Measurements from ENCODE around the gene TK2.
A peak's percentile ranks its signal among the peaks of the same experiment; 100 is the strongest.

The TK2 gene

GRCh38 chr16:66521252-66521713 lies 28.6 kb downstream of the TK2 start:
- H2BK15ac ChIP-seq (ENCODE audit: low read length) = no peak overlapping the region
- peak overlapping the region; percentile 40 for H2AK5ac ChIP-seq (ENCODE audit: low read depth, low read length)
- H4K91ac ChIP-seq (ENCODE audit: low read depth, low read length, poor library complexity) = no peak overlapping the region
- no peak overlapping the region for H3K14ac ChIP-seq (ENCODE audit: low read length)
- no CpG with 5 or more reads among the region's 5 CpGs for WGBS, 2 donors (ENCODE audit: extremely low coverage in 2 of 2, insufficient read length in 2 of 2, insufficient replicate concordance in 1 of 2)
- no peak overlapping the region for H3K27ac ChIP-seq (replicated peaks; ENCODE audit: low read length)
- H3K36me3 ChIP-seq (replicated peaks in 1 of 2; ENCODE audit: control insufficient read depth in 2 of 2, insufficient read depth in 2 of 2, low read length in 2 of 2) = peaks cover 2 to 16% of the 10 kb centered on the region in 2 donors
- no peaks in the 10 kb centered on the region for H3K9me3 ChIP-seq (replicated peaks in 1 of 2; ENCODE audit: control insufficient read depth in 2 of 2, insufficient read depth in 1 of 2, low read depth in 1 of 2, low read length in 2 of 2)
- no peak overlapping the region for H2BK12ac ChIP-seq (ENCODE audit: low read length)
- H4K8ac ChIP-seq (ENCODE audit: low read depth, low read length) = no peak overlapping the region
- H2AFZ ChIP-seq (ENCODE audit: low read length) = no peak overlapping the region
- H3K23ac ChIP-seq (ENCODE audit: low read depth, low read length, poor library complexity) = no peak overlapping the region
- no peak overlapping the region for H3K9ac ChIP-seq (ENCODE audit: low read depth, low read length, poor library complexity)
- DNase-seq (ENCODE audit: low spot score) = no peak
- H3K18ac ChIP-seq (ENCODE audit: low read length) = no peak overlapping the region
- H3K4me2 ChIP-seq (ENCODE audit: insufficient read depth, low read length, poor library complexity, severe bottlenecking) = no peak overlapping the region
- no peaks in the 10 kb centered on the region for H3K79me1 ChIP-seq (ENCODE audit: low read depth, low read length)
- peak overlapping the region in 1 of 2 donors; percentile 20 for H3K4me3 ChIP-seq (ENCODE audit: low read length in 2 of 2)
- H2BK5ac ChIP-seq (ENCODE audit: low read length) = no peak overlapping the region
- H3K4ac ChIP-seq (ENCODE audit: low read length) = peak overlapping the region; percentile 47
- no peak overlapping the region for H2BK120ac ChIP-seq (ENCODE audit: low read depth, low read length)
- H3K4me1 ChIP-seq (ENCODE audit: control insufficient read depth in 2 of 2, insufficient read depth in 1 of 2, low read depth in 1 of 2, low read length in 2 of 2) = peaks cover 12 to 17% of the 10 kb centered on the region in 2 donors
- H3K27me3 ChIP-seq (ENCODE audit: control insufficient read depth in 3 of 3, insufficient read depth in 3 of 3, low read depth in 1 of 3, low read length in 3 of 3) = no peaks in the 10 kb centered on the region

GRCh38 chr16:66520406-66521170 lies 29.3 kb downstream of the TK2 start:
- Histone ChIP-seq H3K9me3 (replicated peaks in 1 of 2; ENCODE audit: control insufficient read depth in 2 of 2, insufficient read depth in 1 of 2, low read depth in 1 of 2, low read length in 2 of 2) (no peaks in the 10 kb centered on the region), H3K14ac (ENCODE audit: low read length) (no peak overlapping the region), H3K18ac (ENCODE audit: low read length) (no peak overlapping the region), H4K8ac (ENCODE audit: low read depth, low read length) (no peak overlapping the region), H2BK120ac (ENCODE audit: low read depth, low read length) (no peak overlapping the region), H2BK12ac (ENCODE audit: low read length) (no peak overlapping the region), H3K9ac (ENCODE audit: low read depth, low read length, poor library complexity) (no peak overlapping the region), H4K91ac (ENCODE audit: low read depth, low read length, poor library complexity) (no peak overlapping the region), H3K4me3 (ENCODE audit: low read length in 2 of 2) (no peak overlapping the region), H3K79me1 (ENCODE audit: low read depth, low read length) (no peaks in the 10 kb centered on the region), H2AFZ (ENCODE audit: low read length) (no peak overlapping the region), H3K36me3 (replicated peaks in 1 of 2; ENCODE audit: control insufficient read depth in 2 of 2, insufficient read depth in 2 of 2, low read length in 2 of 2) (peaks cover 2 to 13% of the 10 kb centered on the region in 2 donors), H3K27me3 (ENCODE audit: control insufficient read depth in 3 of 3, insufficient read depth in 3 of 3, low read depth in 1 of 3, low read length in 3 of 3) (no peaks in the 10 kb centered on the region), H2AK5ac (ENCODE audit: low read depth, low read length) (peak overlapping the region; percentile 40), H2BK5ac (ENCODE audit: low read length) (peak overlapping the region; percentile 43), H2BK15ac (ENCODE audit: low read length) (no peak overlapping the region), H3K23ac (ENCODE audit: low read depth, low read length, poor library complexity) (no peak overlapping the region), H3K4ac (ENCODE audit: low read length) (no peak overlapping the region), H3K27ac (replicated peaks; ENCODE audit: low read length) (no peak overlapping the region), H3K4me2 (ENCODE audit: insufficient read depth, low read length, poor library complexity, severe bottlenecking) (no peak overlapping the region), H3K4me1 (ENCODE audit: control insufficient read depth in 2 of 2, insufficient read depth in 1 of 2, low read depth in 1 of 2, low read length in 2 of 2) (peaks cover 12 to 17% of the 10 kb centered on the region in 2 donors)
- no peak for DNase-seq (ENCODE audit: low spot score)
- no CpG with 5 or more reads among the region's 14 CpGs for WGBS, 2 donors (ENCODE audit: extremely low coverage in 2 of 2, insufficient read length in 2 of 2, insufficient replicate concordance in 1 of 2)

- Histone ChIP-seq H3K27me3 (ENCODE audit: control insufficient read depth in 3 of 3, insufficient read depth in 3 of 3, low read depth in 1 of 3, low read length in 3 of 3) (no peaks in the 10 kb centered on the region), H3K36me3 (replicated peaks in 1 of 2; ENCODE audit: control insufficient read depth in 2 of 2, insufficient read depth in 2 of 2, low read length in 2 of 2) (peaks cover 0 to 10% of the 10 kb centered on the region in 2 donors), H2BK5ac (ENCODE audit: low read length) (peak overlapping the region; percentile 43), H3K4me1 (ENCODE audit: control insufficient read depth in 2 of 2, insufficient read depth in 1 of 2, low read depth in 1 of 2, low read length in 2 of 2) (peaks cover 12 to 17% of the 10 kb centered on the region in 2 donors), H3K14ac (ENCODE audit: low read length) (no peak overlapping the region), H2BK120ac (ENCODE audit: low read depth, low read length) (no peak overlapping the region), H3K4me2 (ENCODE audit: insufficient read depth, low read length, poor library complexity, severe bottlenecking) (no peak overlapping the region), H2AFZ (ENCODE audit: low read length) (no peak overlapping the region), H2AK5ac (ENCODE audit: low read depth, low read length) (no peak overlapping the region), H3K23ac (ENCODE audit: low read depth, low read length, poor library complexity) (no peak overlapping the region), H3K4ac (ENCODE audit: low read length) (no peak overlapping the region), H4K91ac (ENCODE audit: low read depth, low read length, poor library complexity) (no peak overlapping the region), H3K79me1 (ENCODE audit: low read depth, low read length) (no peaks in the 10 kb centered on the region), H3K4me3 (ENCODE audit: low read length in 2 of 2) (no peak overlapping the region), H3K18ac (ENCODE audit: low read length) (peak overlapping the region; percentile 4), H2BK12ac (ENCODE audit: low read length) (no peak overlapping the region), H2BK15ac (ENCODE audit: low read length) (no peak overlapping the region), H3K9ac (ENCODE audit: low read depth, low read length, poor library complexity) (no peak overlapping the region), H3K27ac (replicated peaks; ENCODE audit: low read length) (no peak overlapping the region), H4K8ac (ENCODE audit: low read depth, low read length) (no peak overlapping the region), H3K9me3 (replicated peaks in 1 of 2; ENCODE audit: control insufficient read depth in 2 of 2, insufficient read depth in 1 of 2, low read depth in 1 of 2, low read length in 2 of 2) (no peaks in the 10 kb centered on the region)
- WGBS, 2 donors (ENCODE audit: extremely low coverage in 2 of 2, insufficient read length in 2 of 2, insufficient replicate concordance in 1 of 2) = no CpG with 5 or more reads among the region's 11 CpGs
- no peak for DNase-seq (ENCODE audit: low spot score)
Observed at GRCh38 chr16:66519482-66520373, 30.2 kb downstream of the TK2 start.
